ENCODE data around the gene PODN. TPM values are rescaled to one million over a fixed set of nuclear protein-coding genes. Genes with fewer than 3 reads are reported as not detected.

PODN gene
- total and polyA plus RNA-seq, 7 donors = 1.6 to 200 (median 67.6) TPM

GRCh38 chr1:53112861-53113260, 50.8 kb downstream of the PODN start:
- intact Hi-C loops (cut with DNase I) = no loop called here
- Histone ChIP-seq H3K4me1 (peaks cover 0 to 61% (median 41%) of the 10 kb centered on the region in 4 donors), H3K27ac (peak overlapping the region in 1 of 4 donors; percentile 16), H3K27me3 (no peaks in the 10 kb centered on the region), H3K9me3 (peaks cover 0 to 4% (median 0%) of the 10 kb centered on the region in 4 donors), H3K36me3 (no peaks in the 10 kb centered on the region), H3K4me3 (no peak overlapping the region)
- 88 to 89% methylated on average over 4 of the region's 4 CpGs for WGBS, 2 donors
- DNase-seq = no peak
- TF ChIP-seq CTCF (IDR thresholded peaks at IDR 0.05) = no peak
- no peak for TF ChIP-seq POLR2A (IDR thresholded peaks at IDR 0.05)
- TF ChIP-seq EP300 (IDR thresholded peaks at IDR 0.05) = no peak
- TF ChIP-seq POLR2AphosphoS5 (IDR thresholded peaks at IDR 0.05) = no peak

GRCh38 chr1:53114090-53114489, 52.1 kb downstream of the PODN start:
- WGBS, 2 donors = 77 to 88% methylated on average over 6 of the region's 6 CpGs

GRCh38 chr1:53114581-53115400, 52.8 kb downstream of the PODN start:
- no peak for DNase-seq
- H3K36me3 ChIP-seq = no peaks in the 10 kb centered on the region
- WGBS, 2 donors = 91 to 93% methylated on average over 24 of the region's 24 CpGs
- no peak overlapping the region for H3K27ac ChIP-seq
- intact Hi-C loops (cut with DNase I) = no loop called here
- H3K9me3 ChIP-seq = peaks cover 0 to 4% (median 0%) of the 10 kb centered on the region in 4 donors
- TF ChIP-seq EP300 (IDR thresholded peaks at IDR 0.05) (no peak), CTCF (IDR thresholded peaks at IDR 0.05) (no peak), POLR2A (IDR thresholded peaks at IDR 0.05) (no peak), POLR2AphosphoS5 (IDR thresholded peaks at IDR 0.05) (no peak)
- peaks cover 0 to 41% (median 25%) of the 10 kb centered on the region in 4 donors for H3K4me1 ChIP-seq
- H3K27me3 ChIP-seq = no peaks in the 10 kb centered on the region
- no peak overlapping the region for H3K4me3 ChIP-seq

More at GRCh38 chr1:53114090-53114489, 52.1 kb downstream of the PODN start:
- Histone ChIP-seq H3K36me3 (no peaks in the 10 kb centered on the region), H3K27me3 (no peaks in the 10 kb centered on the region), H3K4me1 (peaks cover 0 to 48% (median 32%) of the 10 kb centered on the region in 4 donors), H3K9me3 (peaks cover 0 to 4% (median 0%) of the 10 kb centered on the region in 4 donors), H3K27ac (no peak overlapping the region), H3K4me3 (no peak overlapping the region)
- DNase-seq = no peak
- TF ChIP-seq CTCF (IDR thresholded peaks at IDR 0.05) = no peak
- TF ChIP-seq POLR2A (IDR thresholded peaks at IDR 0.05) = no peak
- intact Hi-C loops (cut with DNase I) = no loop called here

- H3K27me3 ChIP-seq = no peaks in the 10 kb centered on the region
- H3K27ac ChIP-seq = peak overlapping the region in 2 of 4 donors; percentile 13 to 20
- H3K4me3 ChIP-seq = no peak overlapping the region
- peaks cover 0 to 4% (median 0%) of the 10 kb centered on the region in 4 donors for H3K9me3 ChIP-seq
- no peaks in the 10 kb centered on the region for H3K36me3 ChIP-seq
- TF ChIP-seq POLR2AphosphoS5 (IDR thresholded peaks at IDR 0.05) (no peak), POLR2A (IDR thresholded peaks at IDR 0.05) (no peak), EP300 (IDR thresholded peaks at IDR 0.05) (no peak), CTCF (IDR thresholded peaks at IDR 0.05) (no peak)
- peaks cover 0 to 34% (median 17%) of the 10 kb centered on the region in 4 donors for H3K4me1 ChIP-seq
- WGBS, 2 donors = 60 to 67% methylated on average over 20 of the region's 20 CpGs
- DNase-seq = no peak
- intact Hi-C loops (cut with DNase I) = no loop called here
Observed at GRCh38 chr1:53115403-53116306, 53.6 kb downstream of the PODN start.
